SU-DHL-6 (cell line): ENCODE measurements around the gene RANBP17.

Experiments used
- CTCF ChIP-seq: fragments of 200-600 bp; sonication (generic); IDR thresholded peaks from one replicate; pipeline ENCODE4 v1.5.1; 2017; ENCODE audit warnings: antibody characterized with exemption, mild to moderate bottlenecking, low read length, moderate library complexity; ENCODE audit not compliant: insufficient read depth, poor library complexity, severe bottlenecking
- EZH2phosphoT487 ChIP-seq: fragments of 200-600 bp; sonication (generic), shearing (Covaris generic); conservative IDR thresholded peaks from 2 replicates; pipeline ENCODE4 v1.6.1; 2018; ENCODE audit warnings: mild to moderate bottlenecking, antibody characterized with exemption, low read length, moderate library complexity, mixed read lengths

DNA sequence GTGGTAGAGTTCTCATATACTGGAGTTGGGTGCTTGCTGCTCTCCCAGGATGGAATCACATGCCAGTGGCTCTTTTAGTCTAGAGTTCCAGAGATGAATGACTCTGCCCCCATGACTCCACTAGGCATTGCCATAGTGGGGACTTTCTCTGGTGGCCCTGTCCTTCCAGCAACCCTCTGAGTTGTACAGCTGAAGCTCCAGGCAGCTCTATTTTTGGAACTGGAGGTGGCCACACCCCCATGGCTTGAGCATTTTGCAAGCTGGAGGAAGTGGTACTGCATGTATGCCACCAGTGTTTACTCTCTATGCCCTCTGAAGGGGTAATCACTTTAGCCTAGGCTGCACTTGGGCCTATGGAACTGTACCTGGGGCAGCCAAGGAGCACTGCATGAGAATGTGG, 112.6 kb downstream of the RANBP17 start:
- TF ChIP-seq EZH2phosphoT487: no peak
- no peak for TF ChIP-seq CTCF
